GM19455 (cell line): ENCODE measurements around the gene ITPRIPL2.

Experiments used
- ATAC-seq: cut with Tn5 transposase; IDR thresholded peaks from one replicate; pipeline ENCODE4 v1.9.1; 2021; ENCODE audit not compliant: unreplicated experiment

Gene ITPRIPL2

GRCh38 chr16:19093631-19094541, 19.9 kb upstream of the ITPRIPL2 start:
- ATAC-seq = no peak

- no peak for ATAC-seq
Measured at GRCh38 chr16:19094542-19095365, 19.0 kb upstream of the ITPRIPL2 start.

GRCh38 chr16:19095654-19096053, 18.1 kb upstream of the ITPRIPL2 start:
- no peak for ATAC-seq

GRCh38 chr16:19098173-19098572, 15.6 kb upstream of the ITPRIPL2 start:
- ATAC-seq = no peak

GRCh38 chr16:19102187-19102872, 11.4 kb upstream of the ITPRIPL2 start:
- ATAC-seq = no peak

- no peak for ATAC-seq
Measured at GRCh38 chr16:19104607-19105006, 9.2 kb upstream of the ITPRIPL2 start.

- no peak for ATAC-seq
Measured at GRCh38 chr16:19105131-19105530, 8.6 kb upstream of the ITPRIPL2 start.

- no peak for ATAC-seq
Measured at GRCh38 chr16:19105891-19106624, 7.7 kb upstream of the ITPRIPL2 start.

GRCh38 chr16:19106625-19107020, 7.1 kb upstream of the ITPRIPL2 start:
- ATAC-seq = no peak

GRCh38 chr16:19108409-19109287, 5.1 kb upstream of the ITPRIPL2 start:
- ATAC-seq = no peak

- no peak for ATAC-seq
Measured at GRCh38 chr16:19109288-19109664, 4.5 kb upstream of the ITPRIPL2 start.

- ATAC-seq = no peak
Measured at GRCh38 chr16:19110537-19111360, 3.0 kb upstream of the ITPRIPL2 start.

GRCh38 chr16:19112099-19112407, 1.7 kb upstream of the ITPRIPL2 start:
- no peak for ATAC-seq

GRCh38 chr16:19114359-19115147, 789 bp downstream of the ITPRIPL2 start:
- peak; percentile 26 for ATAC-seq

GRCh38 chr16:19115148-19116021, 1.6 kb downstream of the ITPRIPL2 start:
- no peak for ATAC-seq

GRCh38 chr16:19116711-19117449, 3.1 kb downstream of the ITPRIPL2 start:
- ATAC-seq = no peak
